GM10266 (cell line): Measurements from ENCODE around the gene CFAP221.

Experiments used
- DNase-seq: peaks from one replicate; pipeline ENCODE4 v3.0.0; 2012; ENCODE audit errors: extremely low spot score
- CTCF ChIP-seq: IDR thresholded peaks from 2 replicates; pipeline ENCODE4 v1.5.1; 2012; ENCODE audit warnings: mild to moderate bottlenecking, low read depth; ENCODE audit not compliant: control insufficient read depth, insufficient read depth; ENCODE audit errors: missing control alignments

Gene CFAP221

GRCh38 chr2:119649364-119649917 lies 105.2 kb downstream of the CFAP221 start:
- TF ChIP-seq CTCF, result no peak
- no peak for DNase-seq

GRCh38 chr2:119650206-119650605 lies 106.0 kb downstream of the CFAP221 start:
- no peak for DNase-seq
- no peak for TF ChIP-seq CTCF

DNA sequence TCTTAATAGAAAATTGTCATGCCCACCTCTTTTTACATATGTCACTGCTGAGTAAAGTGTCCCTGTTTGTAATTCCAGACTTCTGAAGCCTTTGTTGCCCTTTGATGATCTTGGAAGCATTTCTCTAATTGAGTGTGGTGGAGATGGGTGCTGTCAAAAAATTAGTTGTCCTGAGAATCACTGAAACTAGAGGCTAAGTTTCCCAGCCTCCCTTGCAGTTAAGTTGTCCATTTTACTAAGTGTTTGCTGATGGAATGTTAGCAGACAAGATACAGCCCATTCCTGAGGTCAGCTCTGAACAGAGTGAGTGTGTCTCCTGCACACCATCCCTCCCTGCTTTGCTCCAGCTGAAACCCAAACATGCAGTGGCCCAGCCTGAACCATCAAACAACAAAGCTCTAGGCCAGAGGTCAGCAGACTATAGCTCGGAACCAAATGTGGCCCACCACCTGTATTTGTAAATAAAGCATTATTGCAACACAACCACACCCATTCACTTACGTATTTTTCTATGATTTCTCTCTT lies 106.7 kb downstream of the CFAP221 start:
- no peak for DNase-seq
- TF ChIP-seq CTCF, result no peak

DNA sequence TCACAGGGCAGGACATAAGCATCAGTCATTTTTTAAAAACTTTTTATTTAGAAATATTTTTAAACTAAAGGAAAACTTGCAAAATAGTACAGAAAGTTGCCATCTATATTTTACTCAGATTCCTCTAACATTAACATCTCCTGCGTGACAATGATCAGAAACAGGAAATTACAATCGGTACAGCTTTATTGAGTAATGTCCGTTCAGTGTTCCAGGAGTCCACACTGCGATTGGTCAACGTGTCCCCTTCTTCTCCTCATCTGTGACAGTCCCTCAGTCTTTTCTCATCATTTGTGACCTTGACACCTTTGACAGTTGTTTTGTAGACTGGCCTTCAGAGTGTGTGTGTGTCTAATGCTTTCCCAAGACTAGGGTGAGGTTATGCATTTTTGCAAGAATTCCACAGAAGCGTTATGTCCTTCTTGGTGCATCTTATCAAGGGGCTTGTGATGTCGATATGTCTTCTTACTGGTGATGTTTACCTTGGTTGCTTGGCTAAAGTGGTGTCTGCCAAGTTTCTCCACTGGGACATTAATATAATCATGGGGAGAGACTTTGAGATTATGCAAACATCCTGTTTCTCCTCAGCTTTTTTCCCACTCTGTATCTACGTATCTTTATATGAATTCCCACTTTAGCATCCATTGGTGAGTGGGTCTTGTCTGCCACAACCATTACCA lies 113.4 kb downstream of the CFAP221 start:
- DNase-seq, result no peak
- no peak for TF ChIP-seq CTCF

DNA sequence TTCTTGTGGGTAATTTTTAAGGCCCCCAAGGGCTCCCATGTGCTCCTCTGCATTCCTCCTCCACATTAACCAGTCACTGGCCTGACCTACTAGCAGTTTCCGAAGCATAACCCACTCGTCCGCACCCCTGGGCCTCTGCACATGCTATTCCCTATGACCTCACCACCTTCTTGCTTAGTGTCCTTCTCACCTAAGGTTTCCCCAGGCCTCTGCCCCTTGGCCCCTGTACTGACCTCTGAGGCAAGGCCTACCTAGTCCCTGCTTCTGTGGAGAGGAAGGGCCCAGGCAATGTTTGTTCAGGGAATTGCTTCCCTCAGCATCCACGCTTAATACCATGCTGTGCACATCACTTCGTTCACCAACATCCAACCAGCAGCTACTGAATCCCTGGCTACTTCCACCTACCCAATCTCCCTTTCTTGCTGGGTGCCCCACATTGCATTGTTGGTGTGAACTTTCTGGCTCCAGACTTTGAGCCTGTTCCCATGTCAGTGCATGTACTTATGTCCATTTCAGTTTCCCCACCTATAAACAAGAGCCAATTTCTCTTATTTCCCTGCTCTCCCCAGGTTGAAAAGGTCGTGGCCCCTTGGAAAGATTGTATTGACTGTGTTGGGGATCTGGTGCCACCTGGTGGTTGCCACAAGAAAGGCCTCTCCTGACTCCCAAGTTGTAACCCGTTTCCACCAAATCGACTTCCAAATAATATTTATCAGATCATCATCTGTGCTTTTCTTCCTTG lies 115.5 kb downstream of the CFAP221 start:
- TF ChIP-seq CTCF, result peak; percentile 89
- DNase-seq, result no peak

DNA sequence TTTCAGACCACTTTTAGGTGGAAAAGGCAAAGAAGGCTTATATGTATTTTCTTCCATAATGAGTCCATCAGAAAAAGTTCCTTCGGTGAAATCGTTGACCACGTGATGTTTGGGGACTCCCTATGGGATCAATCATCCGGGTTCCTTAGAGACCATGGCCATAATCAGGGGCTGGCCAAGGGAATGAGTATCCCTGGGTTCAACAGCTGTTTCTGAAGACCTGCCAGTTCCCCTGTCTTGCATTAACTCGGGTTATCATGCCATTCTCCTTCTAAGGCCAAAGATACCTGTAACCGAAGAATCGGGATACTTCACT lies 116.1 kb downstream of the CFAP221 start:
- TF ChIP-seq CTCF, result no peak
- DNase-seq, result no peak

DNA sequence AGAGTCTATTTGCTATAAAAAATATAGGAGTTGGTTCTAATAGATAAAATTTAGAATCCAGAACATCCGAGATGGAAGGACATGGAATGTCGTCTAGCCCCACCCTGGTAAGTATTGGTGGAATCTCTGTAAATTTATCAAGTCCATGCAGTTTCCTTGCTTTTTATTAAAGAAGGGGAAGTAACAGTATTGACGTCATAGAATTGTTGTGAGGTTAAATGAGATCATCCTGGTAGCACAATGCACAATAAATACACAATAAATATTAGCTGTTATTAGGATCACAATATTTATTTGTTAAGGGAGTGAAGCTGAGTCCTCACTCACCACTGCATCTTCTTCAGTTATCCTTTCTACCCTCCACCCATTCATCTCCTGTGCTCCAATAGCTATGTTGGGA lies 118.0 kb downstream of the CFAP221 start:
- DNase-seq, result no peak
- TF ChIP-seq CTCF, result no peak
